Muscle layer of duodenum (tissue), 2 donors: Measurements from ENCODE around the gene DDX43.
"Not testable (repeated sequence)": the region's sequence is repeated elsewhere in the genome, so short reads cannot be mapped to it uniquely, and the experiment has no call there.

Source experiments
- H3K27ac ChIP-seq: one replicate; pipeline ENCODE4 v1.7.0; 2013; ENCODE audit warnings: mild to moderate bottlenecking, low read length
- H3K27me3 ChIP-seq: one replicate; pipeline ENCODE4 v1.7.0; 2013; ENCODE audit warnings: low read depth, mild to moderate bottlenecking, control low read depth, low read length
- H3K36me3 ChIP-seq, 2 donors: one replicate each; pipeline ENCODE4 v1.7.0; 2013; ENCODE audit warnings: low read length in 2 of 2, control low read depth in 1 of 2, mild to moderate bottlenecking in 1 of 2; ENCODE audit not compliant: insufficient read depth in 2 of 2, control insufficient read depth in 1 of 2
- H3K4me1 ChIP-seq, 2 donors: one replicate each; pipeline ENCODE4 v1.7.0; 2013; ENCODE audit warnings: low read length in 2 of 2, mild to moderate bottlenecking in 2 of 2, control low read depth in 1 of 2, moderate library complexity in 1 of 2; ENCODE audit not compliant: insufficient read depth in 2 of 2, control insufficient read depth in 1 of 2
- H3K4me3 ChIP-seq, 2 donors: one replicate each; pipeline ENCODE4 v1.7.0; 2013; ENCODE audit warnings: low read length in 2 of 2, low read depth in 1 of 2, mild to moderate bottlenecking in 1 of 2
- H3K9me3 ChIP-seq, 2 donors: one replicate each; pipeline ENCODE4 v1.7.0; 2013; ENCODE audit warnings: low read length in 2 of 2, control low read depth in 1 of 2, mild to moderate bottlenecking in 1 of 2; ENCODE audit not compliant: control insufficient read depth in 1 of 2
- donor health status: healthy.

The DDX43 gene

DNA sequence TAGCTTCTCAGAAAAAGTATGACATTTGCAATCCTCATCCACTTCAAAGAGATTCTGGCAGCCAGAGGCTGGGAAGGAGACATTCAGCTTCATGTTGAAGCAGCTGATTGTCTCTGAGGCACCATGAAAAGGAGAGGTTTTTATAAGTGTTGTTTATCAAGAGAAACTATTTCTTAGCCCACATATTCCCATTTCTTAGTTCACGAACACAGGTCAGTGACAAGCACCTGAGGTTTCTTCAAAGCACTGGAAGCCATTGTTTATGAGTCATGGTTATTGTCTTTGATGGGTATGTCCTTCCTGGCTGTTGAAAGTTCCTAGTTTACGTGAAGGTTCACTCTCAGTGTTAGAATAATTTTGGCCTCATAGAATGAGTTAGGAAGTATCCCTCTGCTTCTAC is 3.0 kb upstream of the DDX43 start:
- Histone ChIP-seq H3K27ac (no peak overlapping the region), H3K27me3 (no peaks in the 10 kb centered on the region), H3K4me3 (no peak overlapping the region), H3K9me3 (no peaks in the 10 kb centered on the region), H3K36me3 (no peaks in the 10 kb centered on the region), H3K4me1 (no peaks in the 10 kb centered on the region)

DNA sequence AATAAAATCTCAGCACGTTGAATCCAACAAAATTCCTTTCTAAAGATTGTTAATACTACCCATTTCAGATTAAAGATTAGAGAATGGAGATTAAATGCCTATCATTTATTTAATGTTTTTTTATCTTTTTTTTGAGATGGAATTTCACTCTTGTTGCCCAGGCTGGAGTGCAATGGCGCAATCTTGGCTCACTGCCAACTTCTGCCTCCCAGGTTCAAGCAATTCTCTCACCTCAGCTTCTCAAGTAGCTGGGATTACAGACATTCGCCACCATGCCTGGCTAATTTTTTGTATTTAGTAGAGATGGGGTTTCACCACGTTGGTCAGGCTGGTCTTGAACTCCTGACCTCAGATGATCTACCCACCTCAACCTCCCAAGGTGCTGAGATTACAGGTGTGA is 2.4 kb upstream of the DDX43 start:
- H3K36me3 ChIP-seq, H3K27me3 ChIP-seq, H3K27ac ChIP-seq, H3K9me3 ChIP-seq, H3K4me1 ChIP-seq, H3K4me3 ChIP-seq: not testable (repeated sequence)

DNA sequence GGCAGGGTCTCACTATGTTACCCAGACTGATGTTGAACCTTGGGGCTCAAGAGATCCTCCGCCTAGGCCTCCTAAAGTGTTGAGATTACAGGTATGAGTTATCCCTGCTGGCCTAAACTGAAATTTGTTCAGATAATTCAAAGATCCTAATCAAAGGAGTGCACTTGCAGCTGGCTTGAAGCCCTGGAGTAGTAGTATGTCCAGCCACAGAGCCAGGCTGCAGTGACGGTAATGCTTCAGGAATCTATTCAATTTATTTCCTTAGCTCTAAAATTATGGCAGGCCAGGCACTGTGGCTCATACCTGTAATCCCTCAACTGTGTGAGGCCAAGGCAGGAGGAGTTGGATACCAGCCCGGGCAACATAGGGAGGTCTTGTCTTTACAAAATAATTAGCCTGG is 1.4 kb upstream of the DDX43 start:
- H3K4me1 ChIP-seq, result no peaks in the 10 kb centered on the region
- no peaks in the 10 kb centered on the region for H3K27me3 ChIP-seq
- H3K36me3 ChIP-seq, result no peaks in the 10 kb centered on the region
- no peaks in the 10 kb centered on the region for H3K9me3 ChIP-seq
- H3K27ac ChIP-seq, result no peak overlapping the region
- H3K4me3 ChIP-seq, result no peak overlapping the region

DNA sequence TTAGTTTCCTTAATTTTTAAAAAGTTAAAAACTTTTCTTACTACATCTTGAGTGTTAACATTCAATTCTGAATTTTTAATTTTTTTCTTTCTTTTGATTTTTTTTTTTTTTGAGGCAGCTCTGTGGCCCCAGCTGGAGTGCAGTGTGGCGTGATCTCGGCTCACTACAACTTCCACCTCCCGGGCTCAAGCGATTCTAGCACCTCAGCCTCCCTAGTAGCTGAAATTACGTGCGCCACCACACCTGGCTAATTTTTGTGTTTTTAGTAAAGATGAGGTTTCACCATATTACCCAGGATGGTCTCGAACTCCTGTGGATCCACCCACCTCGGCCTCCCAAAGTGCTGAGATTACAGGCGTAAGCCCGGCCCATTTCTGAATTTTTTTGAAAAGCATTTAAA is 1.2 kb downstream of the DDX43 start:
- Histone ChIP-seq H3K4me1 (no peaks in the 10 kb centered on the region), H3K27me3 (no peaks in the 10 kb centered on the region), H3K4me3 (no peak overlapping the region), H3K27ac (no peak overlapping the region), H3K9me3 (no peaks in the 10 kb centered on the region), H3K36me3 (no peaks in the 10 kb centered on the region)

DNA sequence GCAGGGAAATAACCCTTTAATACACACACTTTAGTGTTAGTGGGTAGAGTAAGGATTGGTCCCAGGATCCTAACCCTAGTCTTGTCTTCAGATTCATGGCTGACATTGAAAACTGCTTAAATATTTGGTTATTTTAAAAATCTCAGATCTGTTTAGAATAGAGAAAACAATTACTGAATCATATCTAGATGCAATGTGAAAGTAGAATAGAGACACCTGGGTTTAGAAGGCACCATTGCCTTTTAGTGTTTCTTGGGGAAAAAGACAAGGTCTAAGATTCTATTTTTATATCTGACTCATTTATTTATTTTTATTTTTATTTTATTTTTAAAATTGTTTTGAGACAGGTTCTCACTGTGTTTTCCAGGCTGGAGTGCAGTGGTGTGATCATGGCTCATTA is 6.0 kb downstream of the DDX43 start:
- H3K4me3 ChIP-seq, result no peak overlapping the region
- H3K27me3 ChIP-seq, result no peaks in the 10 kb centered on the region
- no peaks in the 10 kb centered on the region for H3K4me1 ChIP-seq
- no peaks in the 10 kb centered on the region for H3K36me3 ChIP-seq
- H3K27ac ChIP-seq, result no peak overlapping the region
- no peaks in the 10 kb centered on the region for H3K9me3 ChIP-seq

DNA sequence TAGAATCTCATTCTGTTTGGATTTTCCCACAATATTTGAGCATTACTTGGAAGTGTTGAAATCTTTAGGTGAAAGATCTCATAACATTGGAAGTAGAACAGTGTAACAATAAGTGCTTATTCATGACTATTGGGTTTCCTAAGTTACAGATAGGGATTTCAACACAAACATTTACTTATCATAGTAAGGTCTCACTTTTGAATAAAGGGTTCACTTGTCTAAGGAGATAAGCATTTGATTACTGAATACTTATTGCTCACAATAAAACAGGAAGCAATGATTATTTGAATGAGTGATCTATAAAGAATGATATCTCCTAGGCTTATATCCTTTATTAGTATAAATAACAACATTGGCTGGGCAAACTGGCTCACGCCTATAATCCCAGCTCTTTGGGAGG is 14.8 kb downstream of the DDX43 start:
- H3K27ac ChIP-seq, result no peak overlapping the region
- no peak overlapping the region for H3K4me3 ChIP-seq
- H3K4me1 ChIP-seq, result no peaks in the 10 kb centered on the region
- H3K36me3 ChIP-seq, result no peaks in the 10 kb centered on the region
- no peaks in the 10 kb centered on the region for H3K27me3 ChIP-seq
- no peaks in the 10 kb centered on the region for H3K9me3 ChIP-seq

DNA sequence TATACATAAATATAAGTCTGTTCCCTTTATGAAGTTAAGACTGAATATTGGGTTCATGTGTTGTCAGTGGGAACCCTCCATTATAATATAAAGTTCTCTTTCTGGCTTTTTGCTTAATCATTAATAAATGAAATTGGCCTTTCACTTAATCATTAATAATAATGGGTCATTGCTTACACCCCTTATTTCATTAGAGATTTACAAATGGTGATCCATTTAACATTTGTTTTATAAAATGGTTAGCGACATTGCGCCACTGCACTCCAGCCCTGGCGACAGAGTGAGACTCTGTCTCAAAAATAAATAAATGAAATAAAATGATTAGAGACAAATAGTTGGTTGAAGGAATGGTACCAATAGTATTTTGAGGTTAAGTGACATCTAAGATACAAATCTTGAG is 18.5 kb downstream of the DDX43 start:
- Histone ChIP-seq H3K9me3 (no peaks in the 10 kb centered on the region), H3K27me3 (no peaks in the 10 kb centered on the region), H3K4me3 (no peak overlapping the region), H3K27ac (no peak overlapping the region), H3K4me1 (no peaks in the 10 kb centered on the region), H3K36me3 (no peaks in the 10 kb centered on the region)

DNA sequence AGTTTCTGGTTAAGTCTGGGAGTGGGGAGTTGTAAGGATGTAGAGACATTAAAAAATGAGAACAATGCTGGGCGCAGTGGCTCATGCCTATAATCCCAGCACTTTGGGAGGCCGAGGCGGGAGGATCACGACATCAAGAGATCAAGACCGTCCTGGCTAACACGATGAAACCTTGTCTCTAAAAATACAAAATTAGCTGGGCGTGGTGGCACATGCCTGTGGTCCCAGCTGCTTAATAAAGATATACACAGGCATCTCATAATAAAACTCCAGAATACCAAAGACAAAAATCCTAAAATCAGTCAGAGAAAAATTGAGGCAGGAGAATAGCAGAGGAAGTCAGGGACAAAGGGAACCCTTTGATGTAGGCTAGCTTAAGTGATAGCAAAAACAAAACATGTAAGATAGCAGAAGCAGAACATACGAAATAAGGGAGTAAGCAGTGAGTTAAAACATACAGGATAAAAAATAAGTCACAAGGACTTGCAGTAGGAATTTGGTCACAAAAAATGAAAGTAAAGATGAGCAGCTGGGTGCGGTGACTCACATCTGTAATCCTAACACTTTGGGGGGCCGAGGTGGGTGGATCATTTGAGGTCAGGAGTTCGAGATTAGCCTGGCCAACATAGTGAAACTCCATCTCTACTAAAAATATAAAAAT is 23.6 kb downstream of the DDX43 start:
- no peaks in the 10 kb centered on the region for H3K9me3 ChIP-seq
- H3K4me3 ChIP-seq, result no peak overlapping the region
- H3K4me1 ChIP-seq, result no peaks in the 10 kb centered on the region
- H3K27me3 ChIP-seq, result no peaks in the 10 kb centered on the region
- H3K36me3 ChIP-seq, result no peaks in the 10 kb centered on the region
- H3K27ac ChIP-seq, result no peak overlapping the region

DNA sequence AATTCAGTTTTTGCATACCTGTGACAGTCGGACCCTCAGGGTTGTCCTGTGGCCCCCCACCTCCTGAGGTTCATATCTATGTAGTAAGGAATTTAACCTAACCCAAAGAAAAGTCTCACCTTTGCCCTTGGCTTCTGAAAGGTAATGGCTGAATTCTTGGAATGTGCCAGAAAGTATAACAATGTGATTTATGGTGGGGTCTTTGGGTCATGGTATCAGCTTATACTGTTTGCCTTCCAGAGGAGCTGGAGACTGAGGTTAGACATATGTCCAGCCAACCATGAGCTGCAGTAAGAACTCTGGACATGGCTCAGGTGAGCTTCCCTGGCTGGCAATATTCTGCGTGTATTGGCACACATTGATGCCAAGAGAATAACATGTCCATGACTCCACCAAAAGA is 26.9 kb downstream of the DDX43 start:
- Histone ChIP-seq H3K9me3 (no peaks in the 10 kb centered on the region), H3K27ac (no peak overlapping the region), H3K4me1 (no peaks in the 10 kb centered on the region), H3K36me3 (peaks cover 2 to 14% of the 10 kb centered on the region in 2 donors), H3K4me3 (no peak overlapping the region), H3K27me3 (no peaks in the 10 kb centered on the region)

DNA sequence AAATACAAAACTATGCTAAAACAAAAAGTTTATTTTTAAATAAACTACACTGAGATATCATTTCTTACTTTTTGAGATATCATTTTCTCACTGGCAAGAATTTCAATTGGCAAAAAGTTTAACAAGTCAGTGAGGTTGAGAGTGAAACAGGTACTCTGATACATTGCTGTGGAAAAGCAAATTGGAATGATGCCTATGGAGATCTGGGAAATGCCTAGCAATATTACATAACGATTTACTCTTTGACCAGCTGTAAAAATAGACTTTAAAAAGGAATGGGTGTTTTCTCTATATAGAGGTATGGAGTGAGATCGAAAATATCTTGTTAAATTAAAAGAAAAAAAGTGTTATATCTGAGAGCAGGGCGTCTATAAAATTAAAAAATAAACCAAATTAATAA is 40.6 kb downstream of the DDX43 start:
- no peaks in the 10 kb centered on the region for H3K4me1 ChIP-seq
- no peaks in the 10 kb centered on the region for H3K27me3 ChIP-seq
- no peaks in the 10 kb centered on the region for H3K9me3 ChIP-seq
- H3K27ac ChIP-seq, result no peak overlapping the region
- peaks cover 0 to 5% of the 10 kb centered on the region in 2 donors for H3K36me3 ChIP-seq
- H3K4me3 ChIP-seq, result no peak overlapping the region

DNA sequence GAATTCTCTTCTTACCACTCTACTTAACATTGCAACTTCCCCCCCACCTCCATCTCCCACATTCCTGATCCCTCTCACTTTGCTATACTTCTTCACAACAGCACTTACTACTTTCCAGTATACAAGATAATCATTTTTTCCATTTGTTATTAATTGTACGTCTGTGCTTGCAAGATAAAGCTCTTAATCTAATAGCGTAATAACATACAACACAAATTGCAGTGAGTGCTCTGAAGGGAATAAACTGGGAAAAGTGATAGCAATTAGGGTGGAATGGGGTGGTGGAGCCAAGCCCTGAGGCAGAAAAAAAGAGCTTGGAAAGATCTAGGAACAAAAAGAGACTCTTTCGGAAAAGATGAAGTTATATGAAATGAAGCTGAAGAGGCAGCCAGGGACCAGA is 48.9 kb downstream of the DDX43 start:
- Histone ChIP-seq H3K4me1 (no peaks in the 10 kb centered on the region), H3K4me3 (no peak overlapping the region), H3K36me3 (peaks cover 0 to 17% of the 10 kb centered on the region in 2 donors), H3K27ac (no peak overlapping the region), H3K27me3 (no peaks in the 10 kb centered on the region), H3K9me3 (no peaks in the 10 kb centered on the region)
